HG02973 (cell line): ENCODE measurements around the gene IL22RA1.

Source experiments
- ATAC-seq: cut with Tn5 transposase; IDR thresholded peaks from one replicate; pipeline ENCODE4 v1.9.1; 2021; ENCODE audit warnings: moderate library complexity; ENCODE audit not compliant: unreplicated experiment

The IL22RA1 gene

GRCh38 chr1:24142546-24143534, at the start of gene IL22RA1:
Gene IL22RA1 (minus strand): TSS chr1:24143140. CDS start chr1:24143082, 58 bp downstream.
- no peak for ATAC-seq

GRCh38 chr1:24191860-24192259, 48.9 kb upstream of the IL22RA1 start:
- peak; percentile 41 for ATAC-seq

- ATAC-seq, result no peak
These were observed 48.1 kb upstream of the IL22RA1 start for GRCh38 chr1:24190983-24191461.

GRCh38 chr1:24189528-24189927, 46.6 kb upstream of the IL22RA1 start:
- ATAC-seq, result no peak

- no peak for ATAC-seq
These were observed 44.3 kb upstream of the IL22RA1 start, which contains the start of gene IFNLR1 for GRCh38 chr1:24186993-24187790. Gene IFNLR1 (minus strand): TSS chr1:24187289. CDS start chr1:24187248, 41 bp downstream.

- ATAC-seq, result no peak
These were observed 43.7 kb upstream of the IL22RA1 start for GRCh38 chr1:24186711-24186992.

GRCh38 chr1:24186031-24186710, 43.2 kb upstream of the IL22RA1 start:
- ATAC-seq, result no peak

GRCh38 chr1:24185076-24185475, 42.1 kb upstream of the IL22RA1 start:
- ATAC-seq, result no peak

GRCh38 chr1:24182061-24182460, 39.1 kb upstream of the IL22RA1 start:
- no peak for ATAC-seq

- no peak for ATAC-seq
These were observed 38.7 kb upstream of the IL22RA1 start for GRCh38 chr1:24181619-24182018.

GRCh38 chr1:24180676-24181075, 37.7 kb upstream of the IL22RA1 start:
- ATAC-seq, result no peak

- no peak for ATAC-seq
These were observed 36.4 kb upstream of the IL22RA1 start for GRCh38 chr1:24179251-24179840.

- ATAC-seq, result no peak
These were observed 35.5 kb upstream of the IL22RA1 start for GRCh38 chr1:24178407-24178806.

- no peak for ATAC-seq
These were observed 34.2 kb upstream of the IL22RA1 start for GRCh38 chr1:24177161-24177560.

GRCh38 chr1:24175033-24175755, 32.3 kb upstream of the IL22RA1 start:
- ATAC-seq, result no peak

- ATAC-seq, result no peak
These were observed 31.0 kb upstream of the IL22RA1 start for GRCh38 chr1:24173638-24174575.

GRCh38 chr1:24172598-24172997, 29.7 kb upstream of the IL22RA1 start:
- no peak for ATAC-seq

- ATAC-seq, result no peak
These were observed 26.3 kb upstream of the IL22RA1 start for GRCh38 chr1:24169286-24169685.

- ATAC-seq, result no peak
These were observed 25.3 kb upstream of the IL22RA1 start for GRCh38 chr1:24168245-24168644.
